Esophagus muscularis mucosa (tissue), 4 donors: ENCODE data around the gene CCM2L. TPM values are rescaled to one million over a fixed set of nuclear protein-coding genes. Genes with fewer than 3 reads are reported as not detected.
A peak's percentile ranks its signal among the peaks of the same experiment; 100 is the strongest.

ENCODE experiments used
- DNase-seq: peaks from one replicate; pipeline ENCODE4 v3.0.0-alpha.2; 2017; ENCODE audit errors: extremely low spot score
- H3K27ac ChIP-seq, 4 donors: fragments of 200-600 bp; sonication (generic); replicated peaks in 1 of 4; 1 replicate in 3 of 4; 2 replicates in 1 of 4; pipeline ENCODE4 v1.5.1; 2016 to 2019; ENCODE audit warnings: mild to moderate bottlenecking in 1 of 4
- H3K27me3 ChIP-seq, 4 donors: fragments of 200-600 bp; sonication (generic); one replicate each; pipeline versions ENCODE4 v1.5.1 to v1.6.0; 2016 to 2019
- H3K36me3 ChIP-seq, 4 donors: fragments of 200-600 bp; sonication (generic); one replicate each; pipeline ENCODE4 v1.5.1; 2016 to 2019
- H3K4me1 ChIP-seq, 4 donors: fragments of 200-600 bp; sonication (generic); one replicate each; pipeline ENCODE4 v1.5.1; 2016 to 2019
- H3K4me3 ChIP-seq, 4 donors: fragments of 200-600 bp; sonication (generic); 1 replicate in 2 of 4; 2 replicates in 2 of 4; pipeline ENCODE4 v1.5.1; 2016 to 2019; ENCODE audit warnings: mild to moderate bottlenecking in 4 of 4, moderate library complexity in 1 of 4
- H3K9me3 ChIP-seq, 4 donors: fragments of 200-600 bp; sonication (generic); 1 replicate in 3 of 4; 2 replicates in 1 of 4; pipeline ENCODE4 v1.5.1; 2016 to 2019
- EP300 ChIP-seq: sonication (generic); formaldehyde crosslinking; IDR thresholded peaks from one replicate; pipeline ENCODE4 v1.6.1; 2017; ENCODE audit warnings: antibody characterized with exemption
- POLR2A ChIP-seq: fragments of 450-650 bp; IDR thresholded peaks from one replicate; pipeline ENCODE4 v1.6.1; 2017; ENCODE audit warnings: antibody characterized with exemption, moderate library complexity, mild to moderate bottlenecking, low read depth
- POLR2AphosphoS5 ChIP-seq, 2 donors: sonication (generic); formaldehyde crosslinking; IDR thresholded peaks; one replicate each; pipeline ENCODE4 v1.6.1; 2017; ENCODE audit warnings: antibody characterized with exemption in 2 of 2
- WGBS: methylation state at CpG from one replicate; pipeline ENCODE4 v1.1.5; 2018; 5-methylcytosine and 5-hydroxymethylcytosine counted together
- intact Hi-C: fragments of 100-400 bp; cut with DNase I; formaldehyde crosslinking; loops from one replicate; pipeline ENCODE4 v1.15.1; 2023
- total RNA-seq, 4 donors: library from RNA; depleted of rRNA; stranded (reverse); fragments of >200 nt; gene quantifications; one replicate each; pipeline versions ENCODE4 v1.1.0 to v1.2.1, GENCODE V29; 2016
- TF ChIP-seq, protein P1 (sequence below), 3 experiments: fragments of 200-600 bp in 2 of 3; fragments of 450-650 bp in 1 of 3; sonication (generic) in 2 of 3; IDR thresholded peaks; one replicate each; pipeline ENCODE4 v1.5.1; 2017 to 2019; ENCODE audit warnings: antibody characterized with exemption in 3 of 3, mild to moderate bottlenecking in 2 of 3, moderate library complexity in 1 of 3

The CCM2L gene
- total RNA-seq, 4 donors from 2014 or later: 6.0 to 12.1 (median 10.4) TPM

GRCh38 chr20:32019156-32019510 is 8.9 kb downstream of the CCM2L start:
- Histone ChIP-seq H3K27ac (no peak overlapping the region), H3K27me3 (peaks cover 4 to 98% (median 38%) of the 10 kb centered on the region in 4 donors), H3K36me3 (peaks cover 0 to 2% (median 0%) of the 10 kb centered on the region in 4 donors), H3K4me1 (peaks cover 17 to 24% (median 23%) of the 10 kb centered on the region in 4 donors), H3K4me3 (peak overlapping the region; percentile 51 to 64 (median 54)), H3K9me3 (no peaks in the 10 kb centered on the region)
- no peak for DNase-seq
- no CpG with 5 or more reads among the region's 42 CpGs for WGBS
- no peak for TF ChIP-seq EP300
- TF ChIP-seq, protein P1, sequence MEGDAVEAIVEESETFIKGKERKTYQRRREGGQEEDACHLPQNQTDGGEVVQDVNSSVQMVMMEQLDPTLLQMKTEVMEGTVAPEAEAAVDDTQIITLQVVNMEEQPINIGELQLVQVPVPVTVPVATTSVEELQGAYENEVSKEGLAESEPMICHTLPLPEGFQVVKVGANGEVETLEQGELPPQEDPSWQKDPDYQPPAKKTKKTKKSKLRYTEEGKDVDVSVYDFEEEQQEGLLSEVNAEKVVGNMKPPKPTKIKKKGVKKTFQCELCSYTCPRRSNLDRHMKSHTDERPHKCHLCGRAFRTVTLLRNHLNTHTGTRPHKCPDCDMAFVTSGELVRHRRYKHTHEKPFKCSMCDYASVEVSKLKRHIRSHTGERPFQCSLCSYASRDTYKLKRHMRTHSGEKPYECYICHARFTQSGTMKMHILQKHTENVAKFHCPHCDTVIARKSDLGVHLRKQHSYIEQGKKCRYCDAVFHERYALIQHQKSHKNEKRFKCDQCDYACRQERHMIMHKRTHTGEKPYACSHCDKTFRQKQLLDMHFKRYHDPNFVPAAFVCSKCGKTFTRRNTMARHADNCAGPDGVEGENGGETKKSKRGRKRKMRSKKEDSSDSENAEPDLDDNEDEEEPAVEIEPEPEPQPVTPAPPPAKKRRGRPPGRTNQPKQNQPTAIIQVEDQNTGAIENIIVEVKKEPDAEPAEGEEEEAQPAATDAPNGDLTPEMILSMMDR (IDR thresholded peaks at IDR 0.05): no peak
- TF ChIP-seq POLR2AphosphoS5 (IDR thresholded peaks at IDR 0.05): no peak
- no peak for TF ChIP-seq POLR2A
- intact Hi-C loops: no loop called here

GRCh38 chr20:32019563-32020463 is 9.6 kb downstream of the CCM2L start:
- peak overlapping the region; percentile 51 to 64 (median 54) for H3K4me3 ChIP-seq
- H3K4me1 ChIP-seq: peaks cover 17 to 24% (median 22%) of the 10 kb centered on the region in 4 donors
- no peak for DNase-seq
- TF ChIP-seq POLR2A (no peak), POLR2AphosphoS5 (IDR thresholded peaks at IDR 0.05) (no peak), EP300 (no peak)
- TF ChIP-seq, protein P1 (IDR thresholded peaks at IDR 0.05): no peak
- 34% methylated on average over 11 of the region's 11 CpGs for WGBS
- H3K27ac ChIP-seq: no peak overlapping the region
- intact Hi-C loops: loop anchor here (10.0 kb wide), 1 partner anchor 75 kb away; no protein-coding TSS in a partner anchor
- H3K9me3 ChIP-seq: no peaks in the 10 kb centered on the region
- H3K27me3 ChIP-seq: peaks cover 4 to 98% (median 38%) of the 10 kb centered on the region in 4 donors
- peaks cover 0 to 4% (median 0%) of the 10 kb centered on the region in 4 donors for H3K36me3 ChIP-seq

GRCh38 chr20:32021091-32021490 is 10.9 kb downstream of the CCM2L start:
- no peak for DNase-seq
- H3K36me3 ChIP-seq: peaks cover 0 to 13% (median 0%) of the 10 kb centered on the region in 4 donors
- no peak overlapping the region for H3K4me3 ChIP-seq
- peaks cover 17 to 24% (median 20%) of the 10 kb centered on the region in 4 donors for H3K4me1 ChIP-seq
- peaks cover 4 to 95% (median 38%) of the 10 kb centered on the region in 4 donors for H3K27me3 ChIP-seq
- no peak for TF ChIP-seq EP300
- TF ChIP-seq, protein P1 (IDR thresholded peaks at IDR 0.05): no peak
- no peak for TF ChIP-seq POLR2AphosphoS5 (IDR thresholded peaks at IDR 0.05)
- no peak for TF ChIP-seq POLR2A
- no peak overlapping the region for H3K27ac ChIP-seq
- WGBS: 94% methylated on average over 2 of the region's 4 CpGs
- H3K9me3 ChIP-seq: no peaks in the 10 kb centered on the region
- intact Hi-C loops: loop anchor here (10.0 kb wide), 1 partner anchor 76 kb away; no protein-coding TSS in a partner anchor

GRCh38 chr20:32024683-32025295 is 14.6 kb downstream of the CCM2L start:
- H3K4me3 ChIP-seq: no peak overlapping the region
- no peaks in the 10 kb centered on the region for H3K9me3 ChIP-seq
- H3K4me1 ChIP-seq: peaks cover 2 to 7% (median 2%) of the 10 kb centered on the region in 4 donors
- 72% methylated on average over 6 of the region's 6 CpGs for WGBS
- intact Hi-C loops: loop anchor here (10.0 kb wide), 1 partner anchor 80 kb away; no protein-coding TSS in a partner anchor
- no peak overlapping the region for H3K27ac ChIP-seq
- TF ChIP-seq POLR2AphosphoS5 (IDR thresholded peaks at IDR 0.05): no peak
- no peak for TF ChIP-seq POLR2A
- TF ChIP-seq, protein P1 (IDR thresholded peaks at IDR 0.05): no peak
- no peak for TF ChIP-seq EP300
- H3K27me3 ChIP-seq: peaks cover 0 to 70% (median 17%) of the 10 kb centered on the region in 4 donors
- peaks cover 0 to 40% (median 0%) of the 10 kb centered on the region in 4 donors for H3K36me3 ChIP-seq
- no peak for DNase-seq
